ENCODE measurements around the gene TRIM44.

The TRIM44 gene

GRCh38 chr11:35681163-35681767 lies 18.7 kb downstream of the TRIM44 start:
- H3K36me3 ChIP-seq (ENCODE audit: control insufficient read depth, insufficient read depth, low read length), result no peaks in the 10 kb centered on the region
- H3K27me3 ChIP-seq (ENCODE audit: control insufficient read depth, insufficient read depth, low read length), result no peaks in the 10 kb centered on the region
- H3K9ac ChIP-seq (ENCODE audit: low read length), result no peak overlapping the region
- no peak overlapping the region for H3K4me3 ChIP-seq (ENCODE audit: low read length)
- H3K27ac ChIP-seq (ENCODE audit: low read depth, low read length), result no peak overlapping the region
- H3K4me1 ChIP-seq (ENCODE audit: control insufficient read depth, insufficient read depth, low read length), result peaks cover 5% of the 10 kb centered on the region

- no peaks in the 10 kb centered on the region for H3K36me3 ChIP-seq (ENCODE audit: control insufficient read depth, insufficient read depth, low read length)
- no peak overlapping the region for H3K9ac ChIP-seq (ENCODE audit: low read length)
- no peak overlapping the region for H3K27ac ChIP-seq (ENCODE audit: low read depth, low read length)
- H3K4me1 ChIP-seq (ENCODE audit: control insufficient read depth, insufficient read depth, low read length), result peaks cover 5% of the 10 kb centered on the region
- H3K27me3 ChIP-seq (ENCODE audit: control insufficient read depth, insufficient read depth, low read length), result no peaks in the 10 kb centered on the region
- H3K4me3 ChIP-seq (ENCODE audit: low read length), result peak overlapping the region; percentile 14
Observed at GRCh38 chr11:35682230-35683173, 19.9 kb downstream of the TRIM44 start.

GRCh38 chr11:35683728-35684339 lies 21.3 kb downstream of the TRIM44 start:
- Histone ChIP-seq H3K4me1 (ENCODE audit: control insufficient read depth, insufficient read depth, low read length) (peaks cover 5% of the 10 kb centered on the region), H3K9ac (ENCODE audit: low read length) (no peak overlapping the region), H3K4me3 (ENCODE audit: low read length) (no peak overlapping the region), H3K36me3 (ENCODE audit: control insufficient read depth, insufficient read depth, low read length) (no peaks in the 10 kb centered on the region), H3K27ac (ENCODE audit: low read depth, low read length) (no peak overlapping the region), H3K27me3 (ENCODE audit: control insufficient read depth, insufficient read depth, low read length) (no peaks in the 10 kb centered on the region)

GRCh38 chr11:35688023-35688422 lies 25.4 kb downstream of the TRIM44 start:
- Histone ChIP-seq H3K27ac (ENCODE audit: low read depth, low read length) (no peak overlapping the region), H3K27me3 (ENCODE audit: control insufficient read depth, insufficient read depth, low read length) (no peaks in the 10 kb centered on the region), H3K36me3 (ENCODE audit: control insufficient read depth, insufficient read depth, low read length) (no peaks in the 10 kb centered on the region), H3K4me3 (ENCODE audit: low read length) (no peak overlapping the region), H3K9ac (ENCODE audit: low read length) (no peak overlapping the region), H3K4me1 (ENCODE audit: control insufficient read depth, insufficient read depth, low read length) (peaks cover 2% of the 10 kb centered on the region)

- no peak overlapping the region for H3K4me3 ChIP-seq (ENCODE audit: low read length)
- H3K4me1 ChIP-seq (ENCODE audit: control insufficient read depth, insufficient read depth, low read length), result no peaks in the 10 kb centered on the region
- no peaks in the 10 kb centered on the region for H3K27me3 ChIP-seq (ENCODE audit: control insufficient read depth, insufficient read depth, low read length)
- H3K27ac ChIP-seq (ENCODE audit: low read depth, low read length), result no peak overlapping the region
- no peak overlapping the region for H3K9ac ChIP-seq (ENCODE audit: low read length)
- no peaks in the 10 kb centered on the region for H3K36me3 ChIP-seq (ENCODE audit: control insufficient read depth, insufficient read depth, low read length)
Observed at GRCh38 chr11:35689081-35689996, 26.8 kb downstream of the TRIM44 start.

GRCh38 chr11:35702126-35702525 lies 39.6 kb downstream of the TRIM44 start:
- no peak overlapping the region for H3K27ac ChIP-seq (ENCODE audit: low read depth, low read length)
- no peaks in the 10 kb centered on the region for H3K36me3 ChIP-seq (ENCODE audit: control insufficient read depth, insufficient read depth, low read length)
- H3K27me3 ChIP-seq (ENCODE audit: control insufficient read depth, insufficient read depth, low read length), result no peaks in the 10 kb centered on the region
- no peak overlapping the region for H3K9ac ChIP-seq (ENCODE audit: low read length)
- no peaks in the 10 kb centered on the region for H3K4me1 ChIP-seq (ENCODE audit: control insufficient read depth, insufficient read depth, low read length)
- H3K4me3 ChIP-seq (ENCODE audit: low read length), result no peak overlapping the region

GRCh38 chr11:35709376-35709775 lies 46.8 kb downstream of the TRIM44 start:
- no peak overlapping the region for H3K4me3 ChIP-seq (ENCODE audit: low read length)

GRCh38 chr11:35711173-35711910 lies 48.8 kb downstream of the TRIM44 start:
- no peaks in the 10 kb centered on the region for H3K27me3 ChIP-seq (ENCODE audit: control insufficient read depth, insufficient read depth, low read length)
- H3K4me1 ChIP-seq (ENCODE audit: control insufficient read depth, insufficient read depth, low read length), result no peaks in the 10 kb centered on the region
- H3K4me3 ChIP-seq (ENCODE audit: low read length), result no peak overlapping the region
- H3K36me3 ChIP-seq (ENCODE audit: control insufficient read depth, insufficient read depth, low read length), result no peaks in the 10 kb centered on the region
- no peak overlapping the region for H3K9ac ChIP-seq (ENCODE audit: low read length)
- no peak overlapping the region for H3K27ac ChIP-seq (ENCODE audit: low read depth, low read length)

More at GRCh38 chr11:35709376-35709775, 46.8 kb downstream of the TRIM44 start:
- Histone ChIP-seq H3K36me3 (ENCODE audit: control insufficient read depth, insufficient read depth, low read length) (no peaks in the 10 kb centered on the region), H3K27ac (ENCODE audit: low read depth, low read length) (no peak overlapping the region), H3K9ac (ENCODE audit: low read length) (no peak overlapping the region), H3K27me3 (ENCODE audit: control insufficient read depth, insufficient read depth, low read length) (no peaks in the 10 kb centered on the region), H3K4me1 (ENCODE audit: control insufficient read depth, insufficient read depth, low read length) (no peaks in the 10 kb centered on the region)

- H3K27me3 ChIP-seq (ENCODE audit: control insufficient read depth, insufficient read depth, low read length), result no peaks in the 10 kb centered on the region
- no peaks in the 10 kb centered on the region for H3K4me1 ChIP-seq (ENCODE audit: control insufficient read depth, insufficient read depth, low read length)
- no peak overlapping the region for H3K4me3 ChIP-seq (ENCODE audit: low read length)
- H3K36me3 ChIP-seq (ENCODE audit: control insufficient read depth, insufficient read depth, low read length), result no peaks in the 10 kb centered on the region
- no peak overlapping the region for H3K9ac ChIP-seq (ENCODE audit: low read length)
- no peak overlapping the region for H3K27ac ChIP-seq (ENCODE audit: low read depth, low read length)
Observed at GRCh38 chr11:35711924-35712323, 49.3 kb downstream of the TRIM44 start.

GRCh38 chr11:35712533-35712932 lies 50.0 kb downstream of the TRIM44 start:
- H3K9ac ChIP-seq (ENCODE audit: low read length), result no peak overlapping the region
- H3K27me3 ChIP-seq (ENCODE audit: control insufficient read depth, insufficient read depth, low read length), result no peaks in the 10 kb centered on the region
- H3K4me1 ChIP-seq (ENCODE audit: control insufficient read depth, insufficient read depth, low read length), result no peaks in the 10 kb centered on the region
- no peak overlapping the region for H3K4me3 ChIP-seq (ENCODE audit: low read length)
- H3K27ac ChIP-seq (ENCODE audit: low read depth, low read length), result no peak overlapping the region
- H3K36me3 ChIP-seq (ENCODE audit: control insufficient read depth, insufficient read depth, low read length), result no peaks in the 10 kb centered on the region

GRCh38 chr11:35714882-35715627 lies 52.5 kb downstream of the TRIM44 start:
- no peak overlapping the region for H3K27ac ChIP-seq (ENCODE audit: low read depth, low read length)
- H3K9ac ChIP-seq (ENCODE audit: low read length), result no peak overlapping the region
- no peaks in the 10 kb centered on the region for H3K36me3 ChIP-seq (ENCODE audit: control insufficient read depth, insufficient read depth, low read length)

More at GRCh38 chr11:35714882-35715627, 52.5 kb downstream of the TRIM44 start:
- Histone ChIP-seq H3K4me1 (ENCODE audit: control insufficient read depth, insufficient read depth, low read length) (no peaks in the 10 kb centered on the region), H3K4me3 (ENCODE audit: low read length) (no peak overlapping the region), H3K27me3 (ENCODE audit: control insufficient read depth, insufficient read depth, low read length) (no peaks in the 10 kb centered on the region)
